ENCODE measurements around the gene BCL7A. TPM values are rescaled to one million over a fixed set of nuclear protein-coding genes. Genes with fewer than 3 reads are reported as not detected.

Gene BCL7A
- total and polyA plus RNA-seq, 9 of the 15 experiments (the other 6 are each of a cell fraction or from before 2014, with no cell fraction given), result 0.25 to 21.9 (median 14.9) TPM

DNA sequence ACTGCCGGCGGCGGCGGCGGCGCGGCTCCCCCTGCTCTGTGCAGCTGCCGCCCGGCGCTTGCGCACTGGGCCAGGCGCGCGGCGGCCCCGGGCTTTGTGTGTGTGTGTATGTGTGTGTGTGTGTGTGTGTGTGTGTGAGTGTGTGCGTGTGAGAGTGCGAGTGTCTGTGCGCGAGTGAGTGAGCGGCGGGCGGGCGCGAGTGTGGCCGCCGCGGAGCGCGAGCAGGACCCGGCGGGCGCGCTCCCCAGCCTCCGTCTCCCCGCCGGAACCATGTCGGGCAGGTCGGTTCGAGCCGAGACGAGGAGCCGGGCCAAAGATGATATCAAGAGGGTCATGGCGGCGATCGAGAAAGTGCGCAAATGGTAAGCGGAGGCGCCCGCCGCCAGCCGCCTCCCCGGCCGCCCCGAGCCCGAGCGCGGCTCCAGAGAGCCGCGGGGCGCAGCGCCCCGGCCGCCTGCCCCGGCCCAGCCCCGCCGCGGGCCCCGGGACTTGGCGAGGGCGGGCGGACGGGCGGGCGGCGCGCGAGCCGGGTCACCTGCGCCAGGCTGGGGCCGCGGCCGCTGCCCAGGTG lies at the start of gene BCL7A (continued):
- TF ChIP-seq, protein P1, sequence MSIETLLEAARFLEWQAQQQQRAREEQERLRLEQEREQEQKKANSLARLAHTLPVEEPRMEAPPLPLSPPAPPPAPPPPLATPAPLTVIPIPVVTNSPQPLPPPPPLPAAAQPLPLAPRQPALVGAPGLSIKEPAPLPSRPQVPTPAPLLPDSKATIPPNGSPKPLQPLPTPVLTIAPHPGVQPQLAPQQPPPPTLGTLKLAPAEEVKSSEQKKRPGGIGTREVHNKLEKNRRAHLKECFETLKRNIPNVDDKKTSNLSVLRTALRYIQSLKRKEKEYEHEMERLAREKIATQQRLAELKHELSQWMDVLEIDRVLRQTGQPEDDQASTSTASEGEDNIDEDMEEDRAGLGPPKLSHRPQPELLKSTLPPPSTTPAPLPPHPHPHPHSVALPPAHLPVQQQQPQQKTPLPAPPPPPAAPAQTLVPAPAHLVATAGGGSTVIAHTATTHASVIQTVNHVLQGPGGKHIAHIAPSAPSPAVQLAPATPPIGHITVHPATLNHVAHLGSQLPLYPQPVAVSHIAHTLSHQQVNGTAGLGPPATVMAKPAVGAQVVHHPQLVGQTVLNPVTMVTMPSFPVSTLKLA (conservative IDR thresholded peaks at IDR 0.05), result peak in 1 of 2 experiments; percentile 42; a peak in 1 of 4 replicates
- peak; percentile 56; the same call in 1 of the 2 replicates for TF ChIP-seq SMAD4 (CRISPR knock-in tag; conservative IDR thresholded peaks at IDR 0.05)
- peak; percentile 59; the same call in 1 of the 2 replicates for TF ChIP-seq HBP1 (CRISPR knock-in tag; IDR thresholded peaks at IDR 0.05)
- TF ChIP-seq CXXC5 (CRISPR knock-in tag; IDR thresholded peaks at IDR 0.05), result peak; percentile 74
- TF ChIP-seq GABPB1 (CRISPR knock-in tag; IDR thresholded peaks at IDR 0.05), result 0 out of 2 replicates have a peak, but pooled peaks have one; percentile 42
- no peak for TF ChIP-seq ZMIZ1 (IDR thresholded peaks at IDR 0.05; ENCODE audit: low read depth in 2 of 2, low read length in 2 of 2)
- TF ChIP-seq PHF20 (IDR thresholded peaks at IDR 0.05; ENCODE audit: partially characterized antibody), result peak; percentile 30
- TF ChIP-seq PCBP1 (IDR thresholded peaks at IDR 0.05; ENCODE audit: low read depth, low read length, poor library complexity, severe bottlenecking), result peak; percentile 19
- peak; percentile 65; the same call in 1 of the 2 replicates for TF ChIP-seq PHF8 (IDR thresholded peaks at IDR 0.05; ENCODE audit: borderline replicate concordance, low read length)
- peak; percentile 28 for TF ChIP-seq TBP (optimal IDR thresholded peaks at IDR 0.05; ENCODE audit: low read depth, low read length)
- no peak; the same call in 1 of the 2 replicates for TF ChIP-seq DPF2 (IDR thresholded peaks at IDR 0.05)
- TF ChIP-seq, protein P2, sequence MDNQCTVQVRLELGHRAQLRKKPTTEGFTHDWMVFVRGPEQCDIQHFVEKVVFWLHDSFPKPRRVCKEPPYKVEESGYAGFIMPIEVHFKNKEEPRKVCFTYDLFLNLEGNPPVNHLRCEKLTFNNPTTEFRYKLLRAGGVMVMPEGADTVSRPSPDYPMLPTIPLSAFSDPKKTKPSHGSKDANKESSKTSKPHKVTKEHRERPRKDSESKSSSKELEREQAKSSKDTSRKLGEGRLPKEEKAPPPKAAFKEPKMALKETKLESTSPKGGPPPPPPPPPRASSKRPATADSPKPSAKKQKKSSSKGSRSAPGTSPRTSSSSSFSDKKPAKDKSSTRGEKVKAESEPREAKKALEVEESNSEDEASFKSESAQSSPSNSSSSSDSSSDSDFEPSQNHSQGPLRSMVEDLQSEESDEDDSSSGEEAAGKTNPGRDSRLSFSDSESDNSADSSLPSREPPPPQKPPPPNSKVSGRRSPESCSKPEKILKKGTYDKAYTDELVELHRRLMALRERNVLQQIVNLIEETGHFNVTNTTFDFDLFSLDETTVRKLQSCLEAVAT (IDR thresholded peaks at IDR 0.05), result peak in 1 of 2 experiments; percentile 37; a peak in 1 of 4 replicates
- TF ChIP-seq ETV5 (CRISPR knock-in tag; IDR thresholded peaks at IDR 0.05; ENCODE audit: low read depth), result no peak
- TF ChIP-seq CTBP1 (IDR thresholded peaks at IDR 0.05; ENCODE audit: borderline replicate concordance), result peak; percentile 78
- no peak for TF ChIP-seq BRCA1 (IDR thresholded peaks at IDR 0.05)
- TF ChIP-seq BRCA1 (CRISPR knock-in tag; IDR thresholded peaks at IDR 0.05), result no peak
- TF ChIP-seq FOSL1 (tag; conservative IDR thresholded peaks at IDR 0.05), result peak; percentile 50; the same call in 1 of the 2 replicates
- no peak for TF ChIP-seq ZNF134 (CRISPR knock-in tag; conservative IDR thresholded peaks at IDR 0.05)
- peak; percentile 65; the same call in 1 of the 2 replicates for TF ChIP-seq VEZF1 (CRISPR knock-in tag; IDR thresholded peaks at IDR 0.05)
